Activated CD8-positive, alpha-beta T cell treated with anti-CD3 and anti-CD28 coated beads for 36 hours (primary cell): Measurements from ENCODE around the gene LSM14B. TPM values are rescaled to one million over a fixed set of nuclear protein-coding genes. Genes with fewer than 3 reads are reported as not detected.

Experiments used
- ATAC-seq: fragments of 200-7000 bp; cut with Tn5 transposase; one replicate; pipeline ENCODE4 v1.10.0; 2021; ENCODE audit warnings: mild to moderate bottlenecking, moderate library complexity
- CTCF ChIA-PET: fragments of 350-600 bp; sonication (Branson Sonifier 250); formaldehyde crosslinking; loops from one replicate; lab custom pipeline; 2021; ENCODE audit warnings: antibody characterized with exemption; lab: Charles Lee
- POLR2A ChIA-PET: fragments of 350-600 bp; sonication (Branson Sonifier 250); formaldehyde crosslinking; loops from one replicate; lab custom pipeline; 2021; ENCODE audit warnings: antibody characterized with exemption; lab: Charles Lee
- DNase-seq: peaks from one replicate; pipeline ENCODE4 v3.0.0-alpha.2; 2020
- H3K27ac Mint-ChIP-seq: one replicate; pipeline ENCODE4 v1.8.0; 2021; ENCODE audit warnings: mild to moderate bottlenecking, mixed read lengths
- H3K27me3 Mint-ChIP-seq: one replicate; pipeline ENCODE4 v1.8.0; 2021; ENCODE audit warnings: mixed read lengths
- H3K36me3 Mint-ChIP-seq: one replicate; pipeline ENCODE4 v1.8.0; 2021; ENCODE audit warnings: low read depth, mixed read lengths
- H3K4me1 Mint-ChIP-seq: one replicate; pipeline ENCODE4 v1.8.0; 2021; ENCODE audit warnings: low read depth, mixed read lengths
- H3K4me3 Mint-ChIP-seq: one replicate; pipeline ENCODE4 v1.8.0; 2021; ENCODE audit warnings: mild to moderate bottlenecking, moderate library complexity, mixed read lengths
- H3K9me3 Mint-ChIP-seq: one replicate; pipeline ENCODE4 v1.8.0; 2021; ENCODE audit warnings: mixed read lengths
- CTCF ChIP-seq: fragments of 200-600 bp; IDR thresholded peaks from one replicate; pipeline ENCODE4 v1.8.0; 2022; ENCODE audit warnings: antibody characterized with exemption, mild to moderate bottlenecking
- intact Hi-C: fragments of 100-400 bp; cut with micrococcal nuclease; formaldehyde crosslinking; loops from one replicate; pipeline ENCODE4 v1.10.0; 2022
- total RNA-seq, 2 experiments: library from RNA; stranded (reverse); gene quantifications; one replicate each; pipeline ENCODE4 v1.2.3, GENCODE V29; 2021

The LSM14B gene
- total RNA-seq, 2 experiments from 2014 or later: 33.5 to 35.6 TPM

- intact Hi-C loops: no loop called here
- TF ChIP-seq CTCF: no peak
- peaks cover 12% of the 10 kb centered on the region for H3K4me1 Mint-ChIP-seq
- DNase-seq (no peak), ATAC-seq (no peak)
- ChIA-PET CTCF (no interaction called here), POLR2A (no interaction called here)
- H3K27ac Mint-ChIP-seq: no peak overlapping the region
- peaks cover 17% of the 10 kb centered on the region for H3K36me3 Mint-ChIP-seq
- H3K9me3 Mint-ChIP-seq: no peaks in the 10 kb centered on the region
- no peak overlapping the region for H3K4me3 Mint-ChIP-seq
- H3K27me3 Mint-ChIP-seq: no peaks in the 10 kb centered on the region
Observed at GRCh38 chr20:62162765-62163484, 40.6 kb downstream of the LSM14B start.

GRCh38 chr20:62163485-62163865, 41.2 kb downstream of the LSM14B start:
- Mint-ChIP-seq H3K9me3 (no peaks in the 10 kb centered on the region), H3K4me3 (no peak overlapping the region), H3K36me3 (peaks cover 17% of the 10 kb centered on the region), H3K27me3 (no peaks in the 10 kb centered on the region), H3K4me1 (peaks cover 12% of the 10 kb centered on the region), H3K27ac (no peak overlapping the region)
- CTCF ChIA-PET: no interaction called here
- DNase-seq (no peak), ATAC-seq (no peak)
- no peak for TF ChIP-seq CTCF
- POLR2A ChIA-PET: no interaction called here
- intact Hi-C loops: no loop called here

GRCh38 chr20:62163986-62164762, 41.9 kb downstream of the LSM14B start:
- no peak overlapping the region for H3K27ac Mint-ChIP-seq
- no peaks in the 10 kb centered on the region for H3K27me3 Mint-ChIP-seq
- H3K36me3 Mint-ChIP-seq: peaks cover 17% of the 10 kb centered on the region
- H3K4me3 Mint-ChIP-seq: no peak overlapping the region
- TF ChIP-seq CTCF: no peak
- ChIA-PET CTCF (no interaction called here), POLR2A (no interaction called here)
- peaks cover 12% of the 10 kb centered on the region for H3K4me1 Mint-ChIP-seq
- ATAC-seq: no peak
- no peak for DNase-seq
- intact Hi-C loops: no loop called here
- H3K9me3 Mint-ChIP-seq: no peaks in the 10 kb centered on the region

- Mint-ChIP-seq H3K4me1 (peaks cover 5% of the 10 kb centered on the region), H3K4me3 (no peak overlapping the region), H3K9me3 (no peaks in the 10 kb centered on the region), H3K27ac (no peak overlapping the region), H3K27me3 (no peaks in the 10 kb centered on the region), H3K36me3 (peaks cover 12% of the 10 kb centered on the region)
- POLR2A ChIA-PET: no interaction called here
- ATAC-seq (no peak), DNase-seq (no peak)
- CTCF ChIA-PET: no interaction called here
- TF ChIP-seq CTCF: no peak
- intact Hi-C loops: no loop called here
Observed at GRCh38 chr20:62164879-62165761, 42.8 kb downstream of the LSM14B start.
